H9 (cell line): ENCODE data around the gene SEMA3G. TPM values are rescaled to one million over a fixed set of nuclear protein-coding genes. Genes with fewer than 3 reads are reported as not detected.

Experiments
- DNase-seq: peaks from one replicate; pipeline ENCODE4 v3.0.0-alpha.2; 2017
- H2AFZ ChIP-seq: one replicate; pipeline ENCODE4 v1.6.1; 2013; ENCODE audit warnings: mild to moderate bottlenecking, low read length, control low read depth, moderate library complexity
- H2AK5ac ChIP-seq: 2 replicates; pipeline ENCODE4 v1.6.1; 2013; ENCODE audit warnings: low read length, control low read depth, mixed read lengths; ENCODE audit not compliant: insufficient read length
- H2BK120ac ChIP-seq: one replicate; pipeline ENCODE4 v1.6.1; 2013; ENCODE audit warnings: low read depth, mild to moderate bottlenecking, low read length, control low read depth, inconsistent platforms; ENCODE audit not compliant: poor library complexity, severe bottlenecking
- H2BK12ac ChIP-seq: 2 replicates; pipeline ENCODE4 v1.6.1; 2013; ENCODE audit warnings: low read length, control low read depth, mixed read lengths, low read depth; ENCODE audit not compliant: insufficient read length
- H2BK15ac ChIP-seq: 2 replicates; pipeline ENCODE4 v1.6.1; 2013; ENCODE audit warnings: low read depth, low read length, control low read depth
- H2BK20ac ChIP-seq: one replicate; pipeline ENCODE4 v1.6.1; 2013; ENCODE audit warnings: low read depth, mild to moderate bottlenecking, low read length, control low read depth, inconsistent platforms; ENCODE audit not compliant: poor library complexity, severe bottlenecking
- H2BK5ac ChIP-seq: 2 replicates; pipeline ENCODE4 v1.6.1; 2013; ENCODE audit warnings: low read length, control low read depth, mixed read lengths; ENCODE audit not compliant: insufficient read length
- H3K14ac ChIP-seq: 2 replicates; pipeline ENCODE4 v1.6.1; 2013; ENCODE audit warnings: low read length, control low read depth; ENCODE audit not compliant: insufficient read depth
- H3K18ac ChIP-seq: 2 replicates; pipeline ENCODE4 v1.6.1; 2013; ENCODE audit warnings: low read depth, mild to moderate bottlenecking, mixed read lengths, low read length, control low read depth; ENCODE audit not compliant: insufficient read length
- H3K23ac ChIP-seq: 2 replicates; pipeline ENCODE4 v1.6.1; 2013; ENCODE audit warnings: low read length, control low read depth, mixed read lengths, low read depth; ENCODE audit not compliant: insufficient read length
- H3K23me2 ChIP-seq: 2 replicates; pipeline ENCODE4 v1.6.1; 2013; ENCODE audit warnings: low read depth, mild to moderate bottlenecking, mixed read lengths, low read length, control low read depth; ENCODE audit not compliant: insufficient read length, poor library complexity, severe bottlenecking
- H3K27ac ChIP-seq: 2 replicates; pipeline ENCODE4 v1.5.1; 2013; ENCODE audit warnings: low read length, control low read depth, mixed read lengths, low read depth; ENCODE audit not compliant: insufficient read length
- H3K27me3 ChIP-seq: 2 replicates; pipeline ENCODE4 v1.6.1; 2013; ENCODE audit warnings: low read length, control low read depth, inconsistent platforms; ENCODE audit not compliant: insufficient read depth
- H3K4ac ChIP-seq: 2 replicates; pipeline ENCODE4 v1.6.1; 2013; ENCODE audit warnings: low read depth, mild to moderate bottlenecking, control low read depth, inconsistent platforms, low read length, moderate library complexity
- H3K4me1 ChIP-seq: 2 replicates; pipeline ENCODE4 v1.6.1; 2013; ENCODE audit warnings: low read length, control low read depth, inconsistent platforms; ENCODE audit not compliant: insufficient read depth
- H3K4me2 ChIP-seq: 2 replicates; pipeline ENCODE4 v1.6.1; 2013; ENCODE audit warnings: low read length, control low read depth, mixed read lengths; ENCODE audit not compliant: insufficient read length, insufficient read depth
- H3K56ac ChIP-seq: 2 replicates; pipeline ENCODE4 v1.6.1; 2013; ENCODE audit warnings: low read depth, mild to moderate bottlenecking, mixed read lengths, low read length, control low read depth; ENCODE audit not compliant: insufficient read length
- H3K79me1 ChIP-seq: 2 replicates; pipeline ENCODE4 v1.6.1; 2013; ENCODE audit warnings: low read depth, mild to moderate bottlenecking, moderate library complexity, low read length, control low read depth, inconsistent platforms; ENCODE audit not compliant: insufficient read depth, poor library complexity, severe bottlenecking
- H3K79me2 ChIP-seq: 2 replicates; pipeline ENCODE4 v1.6.1; 2013; ENCODE audit warnings: low read length, control low read depth, inconsistent platforms; ENCODE audit not compliant: insufficient read depth
- H3K9ac ChIP-seq: 2 replicates; pipeline ENCODE4 v1.6.1; 2013; ENCODE audit warnings: low read length, control low read depth, mixed read lengths; ENCODE audit not compliant: insufficient read length; ENCODE audit errors: extremely low read depth
- H3K9me3 ChIP-seq: one replicate; pipeline ENCODE4 v1.6.1; 2013; ENCODE audit warnings: low read depth, low read length, inconsistent platforms; ENCODE audit not compliant: control insufficient read depth
- H3T11ph ChIP-seq: one replicate; pipeline ENCODE4 v1.6.1; 2013; ENCODE audit warnings: mild to moderate bottlenecking, low read length, control low read depth, inconsistent platforms
- H4K20me1 ChIP-seq: one replicate; pipeline ENCODE4 v1.6.1; 2013; ENCODE audit not compliant: control insufficient read depth, insufficient read length, insufficient read depth
- H4K5ac ChIP-seq: 2 replicates; pipeline ENCODE4 v1.6.1; 2013; ENCODE audit warnings: low read depth, mild to moderate bottlenecking, mixed read lengths, low read length, control low read depth; ENCODE audit not compliant: insufficient read length
- H4K8ac ChIP-seq: replicated peaks from 2 replicates; pipeline ENCODE4 v1.6.1; 2013; ENCODE audit warnings: low read length, control low read depth, mixed read lengths, low read depth; ENCODE audit not compliant: insufficient read length
- H4K91ac ChIP-seq: 2 replicates; pipeline ENCODE4 v1.6.1; 2013; ENCODE audit warnings: low read depth, mild to moderate bottlenecking, moderate library complexity, mixed read lengths, low read length, control low read depth; ENCODE audit not compliant: insufficient read length
- H3K27ac Mint-ChIP-seq, 3 experiments: 2 replicates in 2 of 3; 3 replicates in 1 of 3; pipeline ENCODE4 v1.8.0; 2020 to 2021; ENCODE audit warnings: mixed read lengths in 3 of 3, mild to moderate bottlenecking in 1 of 3, moderate library complexity in 1 of 3
- H3K27me3 Mint-ChIP-seq: 2 replicates; pipeline ENCODE4 v1.8.0; 2021; ENCODE audit warnings: low read depth, mild to moderate bottlenecking, moderate library complexity, mixed read lengths
- H3K36me3 Mint-ChIP-seq, 3 experiments: 2 replicates in 2 of 3; 3 replicates in 1 of 3; pipeline ENCODE4 v1.8.0; 2020 to 2021; ENCODE audit warnings: low read depth in 3 of 3, mixed read lengths in 3 of 3; ENCODE audit not compliant: insufficient read depth in 1 of 3
- H3K4me1 Mint-ChIP-seq, 2 experiments: 2 replicates each; pipeline ENCODE4 v1.8.0; 2020; ENCODE audit warnings: mixed read lengths in 2 of 2
- H3K4me3 Mint-ChIP-seq, 2 experiments: 2 replicates in 1 of 2; 3 replicates in 1 of 2; pipeline ENCODE4 v1.8.0; 2020 to 2021; ENCODE audit warnings: mild to moderate bottlenecking in 2 of 2, mixed read lengths in 2 of 2, moderate library complexity in 1 of 2
- H3K9me3 Mint-ChIP-seq, 2 experiments: 2 replicates in 1 of 2; 3 replicates in 1 of 2; pipeline ENCODE4 v1.8.0; 2020; ENCODE audit warnings: mild to moderate bottlenecking in 2 of 2, mixed read lengths in 2 of 2, moderate library complexity in 1 of 2
- CTCF ChIP-seq: fragments of 200-600 bp; sonication (generic); conservative IDR thresholded peaks from 3 replicates; pipeline ENCODE4 v1.8.0; 2021; ENCODE audit warnings: antibody characterized with exemption, mild to moderate bottlenecking
- WGBS: extraction: QIAGEN DNeasy Blood & Tissue Kit; methylation state at CpG from one replicate; pipeline ENCODE4 v1.1.7; 2013; ENCODE audit warnings: missing lambda C conversion rate, low lambda C conversion rate, mixed read lengths; ENCODE audit not compliant: insufficient read length; ENCODE audit errors: extremely low coverage; 5-methylcytosine and 5-hydroxymethylcytosine counted together
- total RNA-seq: library from RNA; stranded (reverse); gene quantifications from 2 replicates; pipeline ENCODE4 v1.2.1, GENCODE V29; 2021

SEMA3G gene
- total RNA-seq, 1 experiment from 2014 or later = 2.4 TPM

GRCh38 chr3:52393131-52393807, 51.6 kb downstream of the SEMA3G start:
- Histone ChIP-seq H2BK5ac (no peak overlapping the region), H3K9ac (no peak overlapping the region), H3K4ac (no peak overlapping the region), H2BK120ac (no peak overlapping the region), H3K4me2 (no peak overlapping the region), H3K18ac (no peak overlapping the region), H3K14ac (no peak overlapping the region), H3T11ph (no peak overlapping the region), H3K23ac (no peak overlapping the region), H3K23me2 (no peaks in the 10 kb centered on the region), H3K9me3 (no peaks in the 10 kb centered on the region), H4K8ac (no peak overlapping the region), H3K27ac (no peak overlapping the region), H2AK5ac (no peak overlapping the region), H2BK12ac (no peak overlapping the region), H3K79me2 (no peaks in the 10 kb centered on the region), H4K91ac (no peak overlapping the region), H3K79me1 (no peaks in the 10 kb centered on the region), H3K4me1 (no peaks in the 10 kb centered on the region), H2BK15ac (no peak overlapping the region), H2BK20ac (no peak overlapping the region), H3K56ac (no peak overlapping the region), H4K20me1 (no peaks in the 10 kb centered on the region), H3K27me3 (no peaks in the 10 kb centered on the region; the same call in 1 of the 2 replicates), H2AFZ (no peak overlapping the region), H4K5ac (no peak overlapping the region)
- Mint-ChIP-seq H3K27me3 (peaks cover 17% of the 10 kb centered on the region), H3K4me1 (peaks cover 0 to 3% of the 10 kb centered on the region in 2 experiments; a peak in 3 of 4 replicates), H3K4me3 (no peak overlapping the region), H3K27ac (peak overlapping the region in 1 of 3 experiments; percentile 78; a peak in 3 of 7 replicates), H3K9me3 (no peaks in the 10 kb centered on the region), H3K36me3 (no peaks in the 10 kb centered on the region; a peak in 1 of 7 replicates)
- no peak for TF ChIP-seq CTCF
- DNase-seq = no peak
- WGBS = no CpG with 5 or more reads among the region's 18 CpGs
